ENCODE measurements around the gene ORC1.
"Not testable (repeated sequence)": the region's sequence is repeated elsewhere in the genome, so short reads cannot be mapped to it uniquely, and the experiment has no call there.

Gene ORC1

GRCh38 chr1:52385376-52385775, 18.8 kb downstream of the ORC1 start:
- no peak overlapping the region for H3K4me3 ChIP-seq (replicated peaks; ENCODE audit: insufficient read depth, low read length)
- H3K27me3 ChIP-seq (ENCODE audit: insufficient read depth, poor library complexity, severe bottlenecking) = no peaks in the 10 kb centered on the region
- H3K27ac ChIP-seq (replicated peaks) = no peak overlapping the region
- TF ChIP-seq GABPA (IDR thresholded peaks at IDR 0.05; ENCODE audit: low read depth) (no peak), SPI1 (IDR thresholded peaks at IDR 0.05; ENCODE audit: borderline replicate concordance, low read depth) (no peak), POLR2AphosphoS5 (IDR thresholded peaks at IDR 0.05; ENCODE audit: low read depth) (no peak), CTCF (IDR thresholded peaks at IDR 0.05; ENCODE audit: insufficient read depth, low read length) (no peak), REST (IDR thresholded peaks at IDR 0.05; ENCODE audit: insufficient replicate concordance, low read depth) (no peak)
- no peak for DNase-seq (ENCODE audit: low read depth in 1 of 2, low spot score in 1 of 2)

GRCh38 chr1:52369851-52370250, 34.4 kb downstream of the ORC1 start:
- H3K4me3 ChIP-seq (replicated peaks; ENCODE audit: insufficient read depth, low read length); H3K27ac ChIP-seq (replicated peaks); DNase-seq (ENCODE audit: low read depth in 1 of 2, low spot score in 1 of 2); H3K27me3 ChIP-seq (ENCODE audit: insufficient read depth, poor library complexity, severe bottlenecking): not testable (repeated sequence)

- no peak for TF ChIP-seq SPI1 (IDR thresholded peaks at IDR 0.05; ENCODE audit: borderline replicate concordance, low read depth)
- TF ChIP-seq GABPA (IDR thresholded peaks at IDR 0.05; ENCODE audit: low read depth) = no peak
- TF ChIP-seq CTCF (IDR thresholded peaks at IDR 0.05; ENCODE audit: insufficient read depth, low read length) = no peak
- no peak for TF ChIP-seq POLR2AphosphoS5 (IDR thresholded peaks at IDR 0.05; ENCODE audit: low read depth)
- no peak for TF ChIP-seq REST (IDR thresholded peaks at IDR 0.05; ENCODE audit: insufficient replicate concordance, low read depth)
- no peak overlapping the region for H3K27ac ChIP-seq (replicated peaks)
- peak in 1 of 2 experiments; percentile 52 for DNase-seq (ENCODE audit: low read depth in 1 of 2, low spot score in 1 of 2)
- peak overlapping the region; percentile 42 for H3K4me3 ChIP-seq (replicated peaks; ENCODE audit: insufficient read depth, low read length)
- H3K27me3 ChIP-seq (ENCODE audit: insufficient read depth, poor library complexity, severe bottlenecking) = no peaks in the 10 kb centered on the region
Measured at GRCh38 chr1:52368383-52369172, 35.6 kb downstream of the ORC1 start.

- H3K4me3 ChIP-seq (replicated peaks; ENCODE audit: insufficient read depth, low read length) = no peak overlapping the region
- TF ChIP-seq POLR2AphosphoS5 (IDR thresholded peaks at IDR 0.05; ENCODE audit: low read depth) = no peak
- no peak for TF ChIP-seq CTCF (IDR thresholded peaks at IDR 0.05; ENCODE audit: insufficient read depth, low read length)
- no peak for TF ChIP-seq REST (IDR thresholded peaks at IDR 0.05; ENCODE audit: insufficient replicate concordance, low read depth)
- TF ChIP-seq SPI1 (IDR thresholded peaks at IDR 0.05; ENCODE audit: borderline replicate concordance, low read depth) = no peak
- no peak overlapping the region for H3K27ac ChIP-seq (replicated peaks)
- DNase-seq (ENCODE audit: low read depth in 1 of 2, low spot score in 1 of 2) = no peak
- no peaks in the 10 kb centered on the region for H3K27me3 ChIP-seq (ENCODE audit: insufficient read depth, poor library complexity, severe bottlenecking)
Measured at GRCh38 chr1:52367272-52367671, 37.0 kb downstream of the ORC1 start.
